WTC11 (cell line): ENCODE measurements around the gene WDR64. TPM values are rescaled to one million over a fixed set of nuclear protein-coding genes. Genes with fewer than 3 reads are reported as not detected.

ENCODE experiments used
- ATAC-seq: fragments of 200-7000 bp; cut with Tn5 transposase; 2 replicates; pipeline ENCODE4 v1.10.0; 2021; ENCODE audit warnings: mild to moderate bottlenecking, moderate library complexity
- CTCF ChIA-PET: fragments of 300-600 bp; sonication (Branson Sonifier 250); formaldehyde crosslinking; loops from one replicate; lab custom pipeline; 2021; ENCODE audit warnings: antibody characterized with exemption; lab: Charles Lee
- POLR2A ChIA-PET: fragments of 350-600 bp; sonication (Branson Sonifier 250); formaldehyde crosslinking; loops from one replicate; lab custom pipeline; 2021; ENCODE audit warnings: antibody characterized with exemption; lab: Charles Lee
- DNase-seq: peaks from one replicate; pipeline ENCODE4 v3.0.0; 2021; ENCODE audit warnings: low spot score
- H3K27ac Mint-ChIP-seq: 2 replicates; pipeline ENCODE4 v1.8.0; 2021; ENCODE audit warnings: mixed read lengths
- H3K27me3 Mint-ChIP-seq: 2 replicates; pipeline ENCODE4 v1.8.0; 2021; ENCODE audit warnings: low read depth, mild to moderate bottlenecking, moderate library complexity, mixed read lengths
- H3K36me3 Mint-ChIP-seq: 2 replicates; pipeline ENCODE4 v1.8.0; 2021; ENCODE audit warnings: mixed read lengths
- H3K4me1 Mint-ChIP-seq: 2 replicates; pipeline ENCODE4 v1.8.0; 2022; ENCODE audit warnings: mixed read lengths
- H3K4me3 Mint-ChIP-seq: 2 replicates; pipeline ENCODE4 v1.8.0; 2021; ENCODE audit warnings: mild to moderate bottlenecking, moderate library complexity, mixed read lengths
- H3K9me3 Mint-ChIP-seq: 2 replicates; pipeline ENCODE4 v1.8.0; 2021; ENCODE audit warnings: mixed read lengths
- CREM ChIP-seq: sonication (generic); formaldehyde crosslinking; IDR thresholded peaks from 2 replicates; pipeline ENCODE4 v1.8.1; 2022; ENCODE audit warnings: mild to moderate bottlenecking, missing genetic modification reagents, moderate library complexity
- CTCF ChIP-seq: fragments of 200-600 bp; IDR thresholded peaks from 2 replicates; pipeline ENCODE4 v1.8.0; 2022; ENCODE audit warnings: antibody characterized with exemption
- E2F4 ChIP-seq: sonication (generic); formaldehyde crosslinking; IDR thresholded peaks from 2 replicates; pipeline ENCODE4 v1.8.1; 2022; ENCODE audit warnings: low read depth, mild to moderate bottlenecking, moderate library complexity, missing genetic modification reagents, borderline replicate concordance
- E2F5 ChIP-seq: sonication (generic); formaldehyde crosslinking; IDR thresholded peaks from 2 replicates; pipeline ENCODE4 v1.8.1; 2022; ENCODE audit warnings: mild to moderate bottlenecking, moderate library complexity, missing genetic modification reagents
- ELF4 ChIP-seq: sonication (generic); formaldehyde crosslinking; IDR thresholded peaks from 2 replicates; pipeline ENCODE4 v1.8.1; 2022; ENCODE audit warnings: low read depth, mild to moderate bottlenecking, moderate library complexity, missing genetic modification reagents
- ESRRA ChIP-seq: sonication (generic); formaldehyde crosslinking; IDR thresholded peaks from 2 replicates; pipeline ENCODE4 v1.8.1; 2022; ENCODE audit warnings: mild to moderate bottlenecking, missing genetic modification reagents, borderline replicate concordance
- IRF1 ChIP-seq: sonication (generic); formaldehyde crosslinking; IDR thresholded peaks from 2 replicates; pipeline ENCODE4 v1.8.0; 2023; ENCODE audit warnings: missing genetic modification reagents
- MLX ChIP-seq: sonication (generic); formaldehyde crosslinking; IDR thresholded peaks from 2 replicates; pipeline ENCODE4 v1.8.1; 2023; ENCODE audit warnings: mild to moderate bottlenecking, missing genetic modification reagents, moderate library complexity
- MYBL2 ChIP-seq: sonication (generic); formaldehyde crosslinking; IDR thresholded peaks from 2 replicates; pipeline ENCODE4 v1.8.1; 2023; ENCODE audit warnings: mild to moderate bottlenecking, moderate library complexity, missing genetic modification reagents
- NR2C2 ChIP-seq: sonication (generic); formaldehyde crosslinking; IDR thresholded peaks from 2 replicates; pipeline ENCODE4 v1.8.0; 2022; ENCODE audit warnings: mild to moderate bottlenecking, missing genetic modification reagents
- RELA ChIP-seq: sonication (generic); formaldehyde crosslinking; IDR thresholded peaks from 2 replicates; pipeline ENCODE4 v1.8.1; 2022; ENCODE audit warnings: missing genetic modification reagents, mild to moderate bottlenecking, borderline replicate concordance
- STAT6 ChIP-seq: sonication (generic); formaldehyde crosslinking; conservative IDR thresholded peaks from 2 replicates; pipeline ENCODE4 v1.8.1; 2023; ENCODE audit warnings: mild to moderate bottlenecking, low read depth, missing genetic modification reagents, moderate library complexity
- TCF7 ChIP-seq: sonication (generic); formaldehyde crosslinking; IDR thresholded peaks from 2 replicates; pipeline ENCODE4 v1.8.0; 2022; ENCODE audit warnings: mild to moderate bottlenecking, low read depth, missing genetic modification reagents, moderate library complexity
- TEAD4 ChIP-seq: sonication (generic); formaldehyde crosslinking; IDR thresholded peaks from 2 replicates; pipeline ENCODE4 v1.8.0; 2022; ENCODE audit warnings: mild to moderate bottlenecking, missing genetic modification reagents
- ZBTB21 ChIP-seq: sonication (generic); formaldehyde crosslinking; IDR thresholded peaks from 2 replicates; pipeline ENCODE4 v1.8.1; 2023; ENCODE audit warnings: mild to moderate bottlenecking, missing genetic modification reagents, borderline replicate concordance
- ZNF219 ChIP-seq: sonication (generic); formaldehyde crosslinking; IDR thresholded peaks from 2 replicates; pipeline ENCODE4 v1.8.0; 2023; ENCODE audit warnings: missing genetic modification reagents, mild to moderate bottlenecking, borderline replicate concordance
- ZNF423 ChIP-seq: fragments of 250-450 bp; sonication (Bioruptor Pico); IDR thresholded peaks from 2 replicates; pipeline ENCODE4 v2.1.2; 2022; ENCODE audit warnings: mild to moderate bottlenecking, moderate library complexity
- ZNF532 ChIP-seq: fragments of 250-450 bp; sonication (Bioruptor Pico); IDR thresholded peaks from 2 replicates; pipeline ENCODE4 v1.9.0; 2021; ENCODE audit warnings: mild to moderate bottlenecking, borderline replicate concordance
- total RNA-seq: library from RNA; stranded (reverse); gene quantifications from 3 replicates; pipeline ENCODE4 v1.2.3, GENCODE V29; 2021

Gene WDR64
- total RNA-seq, 1 experiment from 2014 or later = not detected

- TF ChIP-seq STAT6 (no peak), CREM (no peak), CTCF (no peak), MLX (CRISPR knock-in tag) (no peak)
These were observed 40.3 kb upstream of the WDR64 start (continued) for GRCh38 chr1:241611736-241612135.

GRCh38 chr1:241612533-241613477 is 39.3 kb upstream of the WDR64 start:
- Mint-ChIP-seq H3K4me1 (no peaks in the 10 kb centered on the region), H3K27me3 (no peaks in the 10 kb centered on the region)
- CTCF ChIA-PET = no interaction called here
- ATAC-seq = no peak
- no peak for TF ChIP-seq RELA
- no peak for TF ChIP-seq IRF1 (CRISPR knock-in tag)
- no peak for TF ChIP-seq E2F4
- TF ChIP-seq ZBTB21 = no peak
- TF ChIP-seq, all 79 proteins: peak for 0
- Mint-ChIP-seq H3K9me3 (no peaks in the 10 kb centered on the region), H3K27ac (no peak overlapping the region), H3K36me3 (no peaks in the 10 kb centered on the region), H3K4me3 (no peak overlapping the region)
- POLR2A ChIA-PET = no interaction called here
- no peak for DNase-seq

GRCh38 chr1:241614144-241614543 is 37.9 kb upstream of the WDR64 start:
- Mint-ChIP-seq H3K27ac (no peak overlapping the region), H3K36me3 (no peaks in the 10 kb centered on the region), H3K9me3 (no peaks in the 10 kb centered on the region), H3K4me3 (no peak overlapping the region), H3K4me1 (no peaks in the 10 kb centered on the region), H3K27me3 (no peaks in the 10 kb centered on the region)
- ATAC-seq = no peak
- ChIA-PET POLR2A (no interaction called here), CTCF (interaction anchor here (2.3 kb wide), 1 partner anchor 9 kb away, joined by 6 read pairs; no protein-coding TSS in a partner anchor)
- DNase-seq = no peak
- no peak for TF ChIP-seq TCF7 (CRISPR knock-in tag)
- TF ChIP-seq ZNF423 = no peak
- TF ChIP-seq ELF4 (CRISPR knock-in tag) = no peak
- no peak for TF ChIP-seq TEAD4 (CRISPR knock-in tag)
- no peak for TF ChIP-seq ZNF532 (CRISPR knock-in tag)
- no peak for TF ChIP-seq NR2C2
- TF ChIP-seq E2F5 (CRISPR knock-in tag) = no peak
- no peak for TF ChIP-seq MYBL2
- no peak for TF ChIP-seq ZBTB21
- no peak for TF ChIP-seq ESRRA (CRISPR knock-in tag)
- TF ChIP-seq ZNF219 (CRISPR knock-in tag) = no peak
